Measurements from ENCODE around the gene GLIS1.

GLIS1 gene

DNA sequence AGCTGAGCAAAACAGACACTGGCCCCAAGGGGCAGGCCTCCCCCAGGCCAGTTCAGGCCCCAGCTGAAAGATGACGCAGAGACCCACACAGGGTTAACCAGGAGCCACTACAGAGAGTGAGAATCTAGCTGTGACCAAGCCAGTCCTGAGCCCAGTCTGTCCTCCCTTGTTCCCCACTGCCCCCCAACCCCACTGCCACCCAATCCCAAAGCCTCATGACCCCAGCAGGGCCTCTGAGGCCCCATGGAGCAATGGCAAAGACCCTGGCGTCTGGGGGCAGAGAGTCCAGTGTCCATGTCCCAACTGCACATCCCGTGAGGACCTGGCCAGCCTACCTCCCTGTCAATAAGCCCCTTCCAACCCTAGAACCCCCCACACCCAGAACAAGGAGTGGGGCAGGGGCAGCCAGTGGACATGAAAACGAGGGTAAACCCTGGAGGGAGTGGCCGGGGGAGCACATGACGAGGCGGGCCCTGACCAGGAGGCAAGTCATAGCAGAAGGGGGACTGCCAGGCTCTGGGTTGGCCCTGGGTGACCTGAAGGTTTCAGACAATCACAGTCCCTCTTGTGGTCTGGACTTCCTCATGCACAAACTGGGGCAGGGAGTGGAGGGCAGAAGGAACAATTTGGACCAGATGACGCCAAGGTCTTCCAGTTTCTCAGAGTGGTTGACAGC is 100.5 kb downstream of the GLIS1 start:
- DNase-seq (ENCODE audit: low read depth in 1 of 2, low spot score in 1 of 2) = no peak

GRCh38 chr1:53637511-53638359 is 101.2 kb downstream of the GLIS1 start:
- no peak for DNase-seq (ENCODE audit: low read depth in 1 of 2, low spot score in 1 of 2)

GRCh38 chr1:53636621-53637171 is 102.3 kb downstream of the GLIS1 start:
- DNase-seq (ENCODE audit: low read depth in 1 of 2, low spot score in 1 of 2) = no peak

DNA sequence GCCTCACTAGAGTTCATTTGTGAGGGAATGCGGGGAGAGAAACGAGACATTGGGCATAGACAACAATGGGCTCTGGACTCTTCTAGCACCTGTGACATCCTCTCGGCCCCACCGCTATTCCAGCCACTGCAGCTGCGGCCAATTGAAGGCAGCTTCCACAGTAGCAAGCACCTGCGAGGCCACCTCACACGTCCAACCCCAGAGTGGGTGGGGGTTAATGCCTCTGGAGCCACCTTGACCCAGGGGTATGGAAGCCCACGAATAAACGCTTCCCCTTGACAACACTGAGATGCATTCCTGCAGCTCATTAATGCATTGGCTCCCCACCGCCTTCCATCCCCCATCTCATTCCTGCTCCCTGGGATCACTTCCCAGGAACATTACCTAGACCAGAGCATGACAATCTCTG is 104.4 kb downstream of the GLIS1 start:
- DNase-seq (ENCODE audit: low read depth in 1 of 2, low spot score in 1 of 2) = no peak

DNA sequence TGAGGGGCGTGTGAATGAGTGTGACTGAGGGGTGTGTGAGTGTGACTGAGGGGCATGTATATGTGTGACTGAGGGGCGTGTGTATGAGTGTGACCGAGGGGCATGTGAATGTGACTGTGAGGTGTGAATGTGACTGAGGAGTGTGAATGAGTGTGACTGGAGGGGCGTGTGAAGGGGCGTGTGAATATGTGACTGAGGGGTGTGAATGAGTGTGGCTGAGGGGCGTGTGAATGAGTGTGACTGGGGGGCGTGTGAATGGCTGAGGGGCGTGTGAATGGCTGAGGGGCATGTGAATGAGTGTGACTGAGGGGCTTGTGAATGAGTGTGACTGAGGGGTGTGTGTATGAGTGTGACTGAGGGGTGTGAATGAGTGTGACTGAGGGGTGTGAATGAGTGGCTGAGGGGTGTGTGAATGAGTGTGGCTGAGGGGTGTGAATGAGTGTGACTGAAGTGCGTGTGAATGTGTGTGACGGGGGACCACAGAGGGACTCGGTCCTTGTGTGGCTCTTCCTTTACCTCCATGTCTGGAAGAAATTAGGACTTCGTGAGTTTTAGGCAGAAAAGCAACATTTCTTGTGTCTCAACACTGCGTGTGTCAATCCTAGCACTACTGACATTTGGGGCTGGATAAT is 105.8 kb downstream of the GLIS1 start:
- DNase-seq (ENCODE audit: low read depth in 1 of 2, low spot score in 1 of 2) = no peak

DNA sequence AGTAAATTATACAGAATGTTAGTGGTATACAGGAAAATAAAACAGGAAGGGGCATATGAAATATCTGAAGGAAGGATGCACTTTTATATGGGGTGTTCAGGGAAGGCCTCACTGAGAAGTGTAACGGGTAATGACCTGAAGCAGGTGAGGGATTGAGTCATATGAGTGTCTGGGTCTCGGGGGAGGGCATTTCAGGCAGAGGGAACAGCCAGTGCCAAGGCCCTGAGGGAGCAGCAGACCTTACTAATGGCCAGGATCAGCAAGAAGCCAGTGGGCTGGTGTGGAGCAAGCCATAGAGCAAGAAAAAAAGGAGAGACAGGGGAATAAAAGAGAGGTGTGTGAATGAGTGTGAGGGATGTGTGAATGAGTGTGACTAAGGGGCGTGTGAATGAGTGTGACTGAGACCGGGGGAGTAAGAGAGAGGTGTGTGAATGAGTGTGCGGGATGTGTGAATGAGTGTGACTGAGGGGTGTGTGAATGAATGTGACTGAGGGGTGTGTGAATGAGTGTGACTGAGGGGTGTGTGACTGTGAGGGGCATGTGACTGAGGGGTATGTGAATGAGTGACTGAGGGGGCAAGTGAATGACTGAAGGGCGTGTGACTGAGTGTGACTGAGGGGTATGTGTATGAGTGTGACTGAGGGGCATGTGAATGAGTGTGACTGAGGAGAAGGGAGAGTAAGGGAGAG is 107.2 kb downstream of the GLIS1 start:
- DNase-seq (ENCODE audit: low read depth in 1 of 2, low spot score in 1 of 2) = no peak

DNA sequence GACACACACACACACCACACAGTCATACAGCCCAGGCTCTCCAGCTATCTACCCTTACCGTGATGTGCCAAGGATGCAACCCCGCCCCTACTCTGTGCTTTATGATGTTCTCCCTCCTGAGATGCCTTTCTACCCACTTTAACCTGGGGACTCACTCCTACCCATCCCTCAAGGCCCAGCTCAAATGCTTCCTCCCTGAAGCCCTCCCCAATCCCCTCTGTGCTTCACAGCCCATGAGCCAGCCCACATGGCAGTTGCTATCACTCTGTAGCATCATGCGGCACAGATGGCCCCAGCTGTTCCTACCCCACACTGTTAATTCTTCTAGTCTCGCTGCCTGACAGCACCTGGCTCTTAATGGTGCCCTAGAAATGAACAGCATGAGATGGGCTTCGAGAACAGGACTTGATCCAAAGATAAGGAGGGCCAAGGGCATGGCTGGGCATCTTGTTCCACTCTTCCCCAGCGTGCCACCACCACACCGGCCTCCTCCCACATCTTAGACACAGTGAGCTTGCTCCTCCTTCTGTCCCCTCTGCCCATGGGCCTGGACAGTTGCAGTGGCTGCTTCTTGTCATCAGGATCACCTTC is 109.8 kb downstream of the GLIS1 start:
- DNase-seq (ENCODE audit: low read depth in 1 of 2, low spot score in 1 of 2) = no peak

DNA sequence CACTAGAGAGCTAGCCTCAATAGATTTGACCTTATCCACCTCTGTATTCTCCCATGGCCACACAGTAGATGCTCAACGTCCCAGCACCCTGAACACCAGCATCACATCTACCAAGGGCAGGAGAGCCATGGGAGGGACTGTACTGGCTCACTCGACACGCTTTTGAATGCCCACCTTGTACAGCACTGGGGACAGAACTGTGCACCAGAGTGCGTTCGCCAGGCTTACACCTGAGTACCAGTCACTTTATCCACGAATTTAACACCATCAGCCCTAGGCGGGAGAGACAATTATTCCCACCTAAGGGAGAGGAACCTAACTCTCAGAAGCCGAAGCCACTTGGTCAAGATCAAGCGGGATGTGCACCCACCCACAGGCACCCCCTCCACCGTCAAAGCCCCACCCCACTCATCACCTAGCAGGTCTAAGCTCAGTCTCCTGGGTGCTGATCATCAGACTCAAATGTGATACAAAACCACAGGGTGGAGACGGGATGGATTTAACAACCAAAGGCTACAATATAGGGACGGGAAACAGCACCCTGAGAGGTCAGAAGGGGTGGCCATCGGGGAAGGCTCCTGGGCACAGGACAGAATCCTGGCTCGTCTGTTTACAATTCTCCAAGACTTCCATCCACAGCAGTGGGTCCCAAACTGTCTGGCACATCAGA is 110.5 kb downstream of the GLIS1 start:
- DNase-seq (ENCODE audit: low read depth in 1 of 2, low spot score in 1 of 2) = no peak

GRCh38 chr1:53627666-53628065 is 111.3 kb downstream of the GLIS1 start:
- DNase-seq (ENCODE audit: low read depth in 1 of 2, low spot score in 1 of 2) = no peak

GRCh38 chr1:53627031-53627430 is 111.9 kb downstream of the GLIS1 start:
- DNase-seq (ENCODE audit: low read depth in 1 of 2, low spot score in 1 of 2) = no peak

GRCh38 chr1:53626616-53627015 is 112.3 kb downstream of the GLIS1 start:
- DNase-seq (ENCODE audit: low read depth in 1 of 2, low spot score in 1 of 2) = no peak

- DNase-seq (ENCODE audit: low read depth in 1 of 2, low spot score in 1 of 2) = no peak
Observed at GRCh38 chr1:53625766-53626520, 113.0 kb downstream of the GLIS1 start.

DNA sequence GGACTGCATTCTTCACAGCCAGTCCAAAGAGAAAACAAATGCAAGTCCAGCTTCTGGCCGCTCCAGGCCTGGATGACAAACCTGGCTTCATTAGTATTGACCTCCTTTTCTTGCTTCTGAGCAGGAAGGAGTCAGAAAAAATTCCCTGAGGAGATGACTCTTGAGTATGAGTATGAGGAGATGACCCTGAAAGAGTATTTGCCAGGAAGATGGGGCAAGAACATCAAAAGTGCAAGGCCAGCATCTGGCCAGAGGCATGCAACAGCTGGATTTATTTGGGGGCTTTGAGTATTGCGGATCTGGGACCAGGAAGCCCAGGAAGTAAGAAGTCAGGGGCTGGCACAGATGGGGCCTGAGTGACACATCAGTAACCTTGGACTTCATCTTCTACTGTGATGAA is 113.9 kb downstream of the GLIS1 start:
- no peak for DNase-seq (ENCODE audit: low read depth in 1 of 2, low spot score in 1 of 2)

DNA sequence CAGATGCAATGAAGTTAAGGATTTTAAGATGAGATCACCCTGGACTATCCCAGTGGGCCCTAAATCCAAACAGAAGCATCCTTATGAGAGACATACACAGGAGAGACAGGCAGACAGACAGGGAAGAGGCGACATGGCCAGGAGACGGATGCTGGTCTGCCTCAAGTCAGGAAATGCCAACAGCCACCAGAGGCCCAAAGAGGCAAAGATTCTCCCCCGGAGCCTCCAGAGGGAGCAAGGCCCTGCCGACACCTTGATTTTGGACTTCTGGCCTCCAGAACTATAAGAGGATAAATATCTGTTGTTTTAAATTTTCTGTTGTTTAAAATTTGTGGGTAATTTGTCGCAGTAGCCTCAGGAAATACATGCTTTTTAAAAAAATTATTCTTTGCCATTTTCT is 116.4 kb downstream of the GLIS1 start:
- DNase-seq (ENCODE audit: low read depth in 1 of 2, low spot score in 1 of 2) = no peak

DNA sequence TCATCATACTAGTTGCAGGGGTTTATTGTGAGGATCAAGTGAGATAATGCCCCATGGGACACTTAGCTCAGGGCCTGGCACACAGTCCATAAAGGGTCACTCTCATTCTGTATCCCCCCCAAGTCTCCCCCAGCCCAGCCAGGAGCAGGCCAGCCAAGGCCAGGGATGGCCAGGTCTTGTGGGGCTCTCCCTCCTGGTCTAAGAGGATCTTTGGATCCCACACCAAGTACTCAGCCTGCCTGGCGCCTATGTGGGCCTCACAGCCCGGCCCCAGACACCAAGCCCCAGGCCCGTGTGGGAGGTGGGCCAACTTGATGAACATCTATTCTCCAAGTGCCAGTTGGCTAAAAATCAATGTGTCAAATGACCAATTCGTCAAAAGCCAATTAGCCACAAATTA is 117.8 kb downstream of the GLIS1 start:
- DNase-seq (ENCODE audit: low read depth in 1 of 2, low spot score in 1 of 2) = no peak

DNA sequence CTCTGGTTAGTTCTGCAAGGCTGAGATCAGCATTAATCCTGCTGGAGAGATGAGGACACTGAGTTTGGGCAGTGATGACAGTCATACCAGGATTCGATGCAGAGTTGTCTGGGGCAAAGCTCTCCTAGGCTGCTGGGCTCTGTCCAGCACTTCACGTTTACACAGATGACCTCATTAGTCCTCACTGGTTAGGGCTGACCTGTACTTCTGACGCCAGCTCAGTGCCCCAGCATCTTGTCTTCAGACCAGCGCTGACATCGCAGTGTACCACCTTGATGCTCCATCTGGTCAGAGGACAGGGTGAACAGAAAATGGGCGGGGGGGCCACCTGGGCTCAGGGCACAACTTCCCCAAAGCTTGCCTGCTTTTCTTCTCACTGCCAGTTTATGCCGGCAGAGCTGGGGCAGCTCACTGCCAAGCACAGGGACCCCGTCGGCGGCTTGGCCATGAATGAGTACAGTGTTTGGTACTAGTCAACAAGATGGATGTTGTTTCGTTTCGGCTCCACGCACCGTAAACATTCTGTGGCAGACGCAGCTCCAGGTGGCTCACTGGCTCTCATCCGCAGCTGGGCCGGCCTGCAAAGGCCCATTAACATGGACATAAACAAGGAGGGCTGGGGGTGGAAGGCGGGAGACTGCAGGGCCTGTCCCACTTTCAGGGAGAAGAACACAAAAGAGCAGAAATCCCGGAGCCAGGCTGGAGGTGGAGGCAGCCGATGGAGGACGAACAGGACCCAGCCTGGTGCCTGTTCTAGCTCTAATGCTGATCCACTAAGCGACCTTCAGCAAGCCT is 118.7 kb downstream of the GLIS1 start:
- no peak for DNase-seq (ENCODE audit: low read depth in 1 of 2, low spot score in 1 of 2)

DNA sequence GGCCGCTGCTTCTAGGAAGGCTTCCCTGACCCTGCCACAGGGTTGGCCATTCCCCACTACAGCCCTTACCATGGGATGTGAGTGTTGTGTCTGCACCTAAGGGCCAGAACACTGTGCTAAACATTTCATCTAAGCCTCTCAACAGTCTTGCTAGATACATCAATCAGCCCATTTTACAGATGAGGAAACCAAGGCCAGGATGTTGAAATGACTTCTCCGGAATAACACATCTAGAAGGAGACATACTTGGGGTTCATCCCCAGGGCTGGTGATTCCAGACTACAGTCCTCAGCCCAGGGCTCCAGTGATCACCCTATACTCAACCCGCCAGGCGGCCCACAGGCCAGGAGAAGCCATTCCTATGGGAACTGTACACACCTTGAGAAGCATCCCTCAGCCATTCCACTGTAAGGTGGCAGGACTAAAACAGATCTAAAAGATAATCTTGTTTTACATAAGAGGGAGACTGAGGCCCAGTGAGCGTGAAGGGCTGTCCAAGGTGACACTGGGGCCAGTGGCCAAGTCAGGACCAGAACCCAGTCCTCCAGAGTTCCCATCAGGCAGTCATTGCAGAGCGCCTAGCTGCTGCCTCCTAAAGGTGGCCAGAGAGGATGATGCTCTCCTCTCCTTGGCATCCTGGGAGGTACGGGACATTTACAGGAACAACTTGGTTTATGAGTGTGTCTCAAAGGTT is 119.5 kb downstream of the GLIS1 start:
- DNase-seq (ENCODE audit: low read depth in 1 of 2, low spot score in 1 of 2) = no peak

Data from activated CD4-positive, alpha-beta T cell treated with anti-CD3 and anti-CD28 coated beads, Interleukin-2, amount 50 U/mL, for 24 hours (primary cell).